ENCODE results near the gene TOP3B.

TOP3B gene, protein sequence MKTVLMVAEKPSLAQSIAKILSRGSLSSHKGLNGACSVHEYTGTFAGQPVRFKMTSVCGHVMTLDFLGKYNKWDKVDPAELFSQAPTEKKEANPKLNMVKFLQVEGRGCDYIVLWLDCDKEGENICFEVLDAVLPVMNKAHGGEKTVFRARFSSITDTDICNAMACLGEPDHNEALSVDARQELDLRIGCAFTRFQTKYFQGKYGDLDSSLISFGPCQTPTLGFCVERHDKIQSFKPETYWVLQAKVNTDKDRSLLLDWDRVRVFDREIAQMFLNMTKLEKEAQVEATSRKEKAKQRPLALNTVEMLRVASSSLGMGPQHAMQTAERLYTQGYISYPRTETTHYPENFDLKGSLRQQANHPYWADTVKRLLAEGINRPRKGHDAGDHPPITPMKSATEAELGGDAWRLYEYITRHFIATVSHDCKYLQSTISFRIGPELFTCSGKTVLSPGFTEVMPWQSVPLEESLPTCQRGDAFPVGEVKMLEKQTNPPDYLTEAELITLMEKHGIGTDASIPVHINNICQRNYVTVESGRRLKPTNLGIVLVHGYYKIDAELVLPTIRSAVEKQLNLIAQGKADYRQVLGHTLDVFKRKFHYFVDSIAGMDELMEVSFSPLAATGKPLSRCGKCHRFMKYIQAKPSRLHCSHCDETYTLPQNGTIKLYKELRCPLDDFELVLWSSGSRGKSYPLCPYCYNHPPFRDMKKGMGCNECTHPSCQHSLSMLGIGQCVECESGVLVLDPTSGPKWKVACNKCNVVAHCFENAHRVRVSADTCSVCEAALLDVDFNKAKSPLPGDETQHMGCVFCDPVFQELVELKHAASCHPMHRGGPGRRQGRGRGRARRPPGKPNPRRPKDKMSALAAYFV

DNA sequence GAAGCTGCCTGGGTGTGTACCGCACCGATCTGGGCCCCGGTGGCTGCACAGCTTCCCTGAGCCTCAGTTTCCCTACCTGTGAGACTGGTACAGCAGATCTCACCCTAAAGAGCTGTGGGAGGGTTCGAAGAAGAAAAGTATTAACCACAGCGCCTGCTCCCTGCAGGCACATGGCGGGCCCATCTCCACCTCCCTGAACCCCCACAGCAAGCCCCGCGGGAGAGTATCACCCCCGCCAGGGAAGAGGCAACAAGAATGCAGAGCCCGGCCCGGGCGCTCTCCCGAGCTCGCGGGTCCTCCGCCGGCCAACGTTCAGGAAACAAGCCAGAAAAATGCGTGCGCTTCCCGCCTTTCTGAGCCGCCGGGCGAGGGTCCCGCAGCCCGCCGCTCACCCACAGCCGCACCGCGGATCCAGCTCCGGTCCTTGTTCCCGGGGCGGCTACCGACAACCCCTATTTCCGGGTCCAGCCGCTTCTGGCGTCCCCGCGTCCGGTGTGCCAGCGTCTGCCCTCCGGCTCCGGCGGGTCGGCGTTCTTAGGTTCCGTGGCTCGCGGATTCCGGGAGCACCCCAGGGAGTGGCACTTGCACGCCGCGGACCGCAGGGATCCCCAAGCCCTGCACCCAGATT lies at the start of gene TOP3B:
Gene TOP3B (minus strand): TSS at position 450 of the 628 bp plus-strand sequence. CDS start 7,078 bp downstream, outside the sequence.
- peak; percentile 2 to 84 (median 68) for DNase-seq

DNA sequence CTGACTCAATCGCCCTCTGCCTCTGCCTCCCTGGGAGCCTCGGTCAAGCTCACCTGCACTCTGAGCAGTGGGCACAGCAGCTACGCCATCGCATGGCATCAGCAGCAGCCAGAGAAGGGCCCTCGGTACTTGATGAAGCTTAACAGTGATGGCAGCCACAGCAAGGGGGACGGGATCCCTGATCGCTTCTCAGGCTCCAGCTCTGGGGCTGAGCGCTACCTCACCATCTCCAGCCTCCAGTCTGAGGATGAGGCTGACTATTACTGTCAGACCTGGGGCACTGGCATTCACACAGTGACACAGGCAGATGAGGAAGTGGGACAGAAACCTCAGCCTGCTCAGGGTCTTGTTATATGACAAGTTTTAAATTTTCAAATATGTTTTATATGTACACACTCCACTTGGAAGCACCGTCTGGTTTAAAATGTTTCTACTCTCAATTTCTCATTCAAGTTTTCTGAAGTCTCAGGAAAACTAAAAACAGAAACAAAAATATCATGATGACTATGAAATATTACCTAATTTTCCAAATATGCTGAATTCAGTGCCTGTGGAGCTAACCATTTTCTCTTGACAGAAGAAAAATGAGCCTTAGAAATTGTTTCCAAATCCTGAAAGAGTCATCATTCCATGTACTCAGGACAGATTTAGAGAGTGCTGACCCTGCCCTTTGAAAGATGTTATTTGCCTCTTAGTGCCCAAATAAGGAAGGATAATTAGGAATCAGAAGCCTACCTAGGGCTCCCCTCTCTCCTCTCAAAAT lies 48.8 kb upstream of the TOP3B start:
- DNase-seq, result no peak

DNA sequence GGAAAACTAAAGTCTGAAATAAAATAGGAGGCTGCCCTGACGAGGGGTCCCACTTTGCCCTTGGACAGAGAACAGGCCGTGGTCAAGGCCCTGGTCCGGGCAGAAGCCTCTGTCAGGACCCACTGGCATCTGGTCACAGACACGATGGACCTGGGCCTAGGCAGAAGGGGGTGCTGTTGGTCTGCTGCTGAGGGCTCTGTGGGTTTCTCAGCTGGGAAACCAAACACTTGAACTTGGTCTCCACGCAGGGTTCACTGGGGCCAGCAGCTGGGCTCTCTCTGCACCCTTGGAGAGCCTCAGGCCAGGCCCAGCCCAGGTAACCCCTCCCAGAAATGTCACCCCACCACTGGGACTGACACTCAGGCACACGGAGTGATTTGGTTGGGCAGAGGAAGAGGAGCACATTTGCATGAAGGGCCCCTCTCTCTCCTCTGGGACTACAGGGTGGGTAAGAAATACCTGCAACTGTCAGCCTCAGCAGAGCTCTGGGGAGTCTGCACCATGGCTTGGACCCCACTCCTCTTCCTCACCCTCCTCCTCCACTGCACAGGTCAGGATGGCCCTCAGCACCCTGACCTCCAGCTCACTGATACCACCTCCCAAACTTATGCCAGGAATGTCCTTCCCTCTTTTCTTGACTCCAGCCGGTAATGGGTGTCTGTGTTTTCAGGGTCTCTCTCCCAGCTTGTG lies 48.1 kb upstream of the TOP3B start:
- DNase-seq, result no peak

DNA sequence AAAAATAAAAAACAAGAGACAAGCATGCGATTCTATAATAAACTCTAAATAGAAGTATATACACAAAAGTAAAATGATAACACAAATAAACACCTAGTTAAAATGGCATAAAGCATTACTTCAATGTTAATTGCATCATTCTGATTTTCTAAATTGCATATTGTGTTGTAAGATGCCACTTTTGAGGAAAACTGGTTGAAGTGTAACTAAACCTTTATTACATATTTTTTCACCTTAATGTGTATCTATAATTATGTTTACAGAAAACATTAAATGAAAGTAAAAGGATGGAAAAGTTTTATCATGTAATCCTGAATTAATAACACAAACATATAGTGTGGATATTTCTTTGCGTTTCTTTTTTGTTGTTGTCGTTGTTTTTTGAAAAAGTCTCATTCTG lies 45.4 kb upstream of the TOP3B start:
- no peak for DNase-seq

DNA sequence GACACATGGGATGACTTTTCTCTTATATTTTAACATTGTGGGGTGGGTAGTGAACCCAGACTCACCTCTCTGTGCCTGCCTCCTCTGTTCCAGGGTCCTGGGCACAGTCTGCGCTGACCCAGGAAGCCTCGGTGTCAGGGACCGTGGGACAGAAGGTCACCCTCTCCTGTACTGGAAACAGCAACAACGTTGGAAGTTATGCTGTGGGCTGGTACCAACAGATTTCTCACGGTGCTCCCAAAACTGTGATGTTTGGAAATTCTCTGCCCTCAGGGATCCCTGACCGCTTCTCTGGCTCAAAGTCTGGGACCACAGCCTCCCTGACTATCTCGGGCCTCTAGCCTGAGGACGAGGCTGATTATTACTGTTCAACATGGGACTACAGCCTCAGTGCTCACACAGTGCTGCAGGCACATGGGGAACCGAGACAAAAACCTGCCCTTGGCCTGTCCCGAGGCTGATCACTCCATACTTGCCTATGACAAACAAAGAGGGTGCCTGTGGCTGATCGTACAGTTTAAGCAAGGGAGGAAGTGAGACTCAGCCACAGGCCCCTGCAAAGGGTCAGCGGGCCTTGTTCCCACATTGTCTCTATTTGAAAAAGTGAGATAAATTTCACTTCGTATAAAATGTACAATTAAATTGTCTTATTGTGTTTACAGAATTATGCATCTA lies 43.7 kb upstream of the TOP3B start:
- no peak for DNase-seq

DNA sequence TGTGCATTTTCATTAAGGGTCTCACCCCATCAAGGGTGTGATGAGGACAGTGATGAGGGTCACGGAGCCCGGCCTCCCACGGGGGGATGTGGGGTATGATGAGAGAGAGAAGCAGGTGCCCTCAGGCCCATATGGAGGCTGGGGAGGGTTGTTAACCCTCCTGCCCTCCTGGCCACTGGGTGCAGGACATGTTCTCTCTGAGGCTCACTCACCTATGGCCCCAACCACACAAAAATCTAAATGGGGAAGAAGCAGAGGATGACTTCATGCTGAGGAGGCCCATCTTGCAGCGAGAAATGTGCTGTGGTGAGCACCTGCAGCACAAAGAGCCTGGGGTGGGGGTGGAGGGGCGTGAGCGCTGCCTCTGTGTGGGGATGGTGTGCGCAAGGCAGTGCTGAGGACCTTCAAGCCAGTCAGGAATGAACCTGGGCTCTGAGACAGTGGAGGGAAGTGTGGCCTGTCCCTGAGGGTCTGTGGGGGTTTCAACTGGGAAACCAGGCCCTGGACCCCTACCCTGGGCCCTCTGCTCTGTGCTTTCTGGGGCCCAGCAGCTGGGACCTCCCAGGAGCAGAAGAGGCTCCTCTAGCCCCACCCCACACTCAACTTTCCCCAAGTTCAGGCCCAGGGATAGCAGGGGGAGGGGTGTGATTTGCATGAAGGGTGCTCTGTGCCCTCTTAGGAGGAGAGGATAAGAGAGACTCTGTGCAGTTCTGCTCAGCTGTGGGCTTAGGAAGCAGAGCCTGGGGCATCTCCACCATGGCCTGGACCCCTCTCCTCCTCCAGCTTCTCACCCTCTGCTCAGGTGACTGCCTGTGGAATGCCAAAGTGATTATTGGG lies 43.0 kb upstream of the TOP3B start:
- no peak for DNase-seq

DNA sequence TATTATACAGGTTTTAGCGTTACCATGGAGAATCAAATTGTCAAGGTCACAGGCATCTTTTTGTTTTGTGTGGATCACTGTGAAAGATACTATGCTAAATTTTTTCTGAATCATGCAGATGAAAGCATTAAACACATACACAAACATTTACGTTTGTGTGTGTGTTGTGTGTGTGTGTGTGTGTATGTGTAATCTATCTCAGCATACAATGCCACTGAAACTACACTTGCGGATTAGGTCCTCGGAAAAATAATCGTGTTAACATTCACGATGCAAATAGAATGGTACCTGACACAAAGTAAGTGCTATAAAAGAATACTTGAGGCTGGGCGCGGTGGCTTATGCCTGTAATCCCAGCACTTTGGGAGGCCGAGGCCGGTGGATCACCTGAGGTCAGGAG lies 41.9 kb upstream of the TOP3B start:
- no peak for DNase-seq

DNA sequence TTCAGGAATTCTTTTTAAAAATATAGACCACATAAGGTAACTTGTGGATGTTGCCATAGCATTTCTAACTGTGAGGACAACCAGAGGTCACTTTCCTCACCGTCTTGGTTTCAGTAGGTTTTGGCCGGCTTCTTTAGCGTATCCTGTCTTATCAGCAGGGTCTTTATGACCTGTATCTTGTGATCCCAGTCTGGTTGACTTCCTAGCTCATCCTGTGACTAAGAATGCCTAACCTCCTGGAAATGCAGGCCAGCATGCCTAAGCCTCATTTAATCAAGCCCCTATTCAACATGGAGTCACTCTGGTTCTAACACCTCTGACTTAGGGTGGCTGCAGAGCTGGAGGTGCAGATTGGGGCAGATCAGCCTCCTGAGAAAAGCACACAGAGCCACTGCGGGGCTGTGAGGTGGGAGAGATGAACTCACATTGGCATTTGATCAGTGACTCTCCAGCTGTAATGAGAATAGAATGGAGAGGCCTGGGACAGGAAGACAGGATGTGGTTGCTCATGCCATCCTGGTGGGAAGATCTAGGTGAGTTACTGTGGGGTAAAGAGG lies 41.1 kb upstream of the TOP3B start:
- no peak for DNase-seq

DNA sequence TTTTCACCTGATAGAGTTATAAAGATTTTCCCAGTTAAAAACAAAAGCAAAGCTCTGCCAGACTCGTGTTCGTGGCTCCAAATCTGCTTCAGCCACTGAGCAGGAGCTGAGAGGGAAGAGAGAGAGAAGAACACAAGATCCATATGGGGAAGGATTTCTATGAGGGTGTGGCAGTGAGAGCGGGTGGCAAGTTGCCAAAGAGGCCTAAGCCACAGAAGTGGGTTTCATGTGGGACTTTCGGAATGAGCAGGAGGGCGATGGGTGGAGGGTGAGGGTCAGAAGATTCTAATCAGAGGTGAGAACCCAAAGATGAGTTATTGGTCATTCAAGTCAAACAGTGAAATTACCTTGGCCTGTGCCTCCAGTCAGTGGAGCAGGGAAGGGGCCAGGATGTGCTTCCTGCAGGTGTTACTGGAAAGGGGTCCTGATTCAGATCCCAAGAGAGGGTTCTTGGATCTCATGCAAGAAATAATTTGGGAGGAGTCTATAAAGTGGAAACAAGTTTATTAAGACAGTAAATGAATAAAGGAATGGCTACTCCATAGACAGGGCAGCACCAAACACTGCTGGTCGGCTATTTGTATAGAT lies 40.5 kb upstream of the TOP3B start:
- DNase-seq, result no peak

DNA sequence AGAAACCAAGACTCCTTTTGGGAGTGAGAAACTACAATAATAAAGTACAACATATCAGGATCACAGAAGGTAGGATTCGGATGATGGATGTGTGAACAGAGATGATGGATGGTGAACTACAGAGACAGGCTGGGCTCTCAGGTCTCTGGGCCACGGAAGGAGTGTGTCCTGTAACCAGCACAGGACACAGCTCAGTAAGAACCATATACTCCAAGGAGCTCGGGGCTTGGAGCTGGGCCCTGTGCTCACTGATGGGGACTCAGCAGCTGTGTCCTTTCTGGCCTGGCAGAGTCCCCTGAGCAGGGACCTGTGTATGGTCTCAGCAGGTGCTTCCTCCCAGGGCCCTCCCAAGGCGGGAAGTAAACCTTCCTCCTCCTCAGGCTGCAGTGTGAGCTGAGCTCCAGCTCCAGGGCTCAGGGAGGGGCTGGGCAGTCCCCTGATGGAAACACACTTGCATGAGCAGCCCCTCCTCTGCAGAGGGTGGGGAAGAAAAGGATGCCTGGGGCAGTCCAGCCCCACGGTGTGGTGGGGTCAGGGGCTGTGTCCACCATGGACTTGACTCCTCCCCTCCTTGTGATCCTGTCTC lies 39.8 kb upstream of the TOP3B start:
- no peak for DNase-seq

DNA sequence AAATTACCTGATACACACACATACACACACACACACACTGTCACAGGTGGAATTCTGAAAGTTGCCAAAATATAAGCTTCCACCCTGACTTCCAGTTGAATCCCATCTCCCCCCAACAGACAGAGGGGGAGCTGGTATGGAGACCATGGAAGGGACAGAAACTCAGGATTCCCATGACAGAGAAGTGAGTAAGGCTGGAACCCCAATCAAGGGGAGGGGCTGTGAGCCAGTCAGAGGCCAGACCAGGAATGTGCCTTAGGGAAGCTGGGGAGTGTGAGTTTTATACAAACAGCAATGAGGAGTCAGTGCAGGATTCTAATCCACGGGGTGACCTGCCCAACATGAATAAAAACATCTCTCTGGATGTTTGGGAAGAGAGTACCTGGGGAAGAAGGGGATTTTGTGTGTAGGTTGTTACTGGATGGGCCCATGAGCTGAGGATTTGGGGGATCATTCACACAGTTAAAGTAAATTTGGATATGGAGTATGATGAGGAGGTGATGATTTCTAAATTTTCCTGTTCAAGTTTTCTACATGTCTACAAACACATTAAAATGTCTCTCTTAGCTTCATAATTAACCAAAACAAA lies 38.7 kb upstream of the TOP3B start:
- DNase-seq, result no peak

DNA sequence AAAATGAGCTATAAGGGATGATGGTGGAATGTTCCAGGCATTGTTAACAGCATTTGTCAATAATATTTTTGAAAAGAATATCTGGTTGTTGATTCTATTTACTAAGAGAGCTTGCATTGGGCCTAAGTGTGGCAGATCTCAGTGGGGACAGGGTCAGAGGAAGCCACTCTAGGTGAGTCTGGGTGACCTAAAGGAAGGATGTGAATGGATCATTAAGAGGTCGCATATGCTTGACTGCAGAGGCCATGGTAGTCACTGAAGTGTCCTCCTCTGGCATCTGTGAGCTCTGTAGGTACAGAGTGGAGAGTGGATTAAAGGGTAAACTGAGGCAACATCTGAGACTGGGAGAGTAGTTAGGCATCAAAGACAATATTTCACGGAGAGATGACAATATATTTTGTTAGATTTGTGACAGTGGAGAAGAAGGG lies 37.9 kb upstream of the TOP3B start:
- no peak for DNase-seq

DNA sequence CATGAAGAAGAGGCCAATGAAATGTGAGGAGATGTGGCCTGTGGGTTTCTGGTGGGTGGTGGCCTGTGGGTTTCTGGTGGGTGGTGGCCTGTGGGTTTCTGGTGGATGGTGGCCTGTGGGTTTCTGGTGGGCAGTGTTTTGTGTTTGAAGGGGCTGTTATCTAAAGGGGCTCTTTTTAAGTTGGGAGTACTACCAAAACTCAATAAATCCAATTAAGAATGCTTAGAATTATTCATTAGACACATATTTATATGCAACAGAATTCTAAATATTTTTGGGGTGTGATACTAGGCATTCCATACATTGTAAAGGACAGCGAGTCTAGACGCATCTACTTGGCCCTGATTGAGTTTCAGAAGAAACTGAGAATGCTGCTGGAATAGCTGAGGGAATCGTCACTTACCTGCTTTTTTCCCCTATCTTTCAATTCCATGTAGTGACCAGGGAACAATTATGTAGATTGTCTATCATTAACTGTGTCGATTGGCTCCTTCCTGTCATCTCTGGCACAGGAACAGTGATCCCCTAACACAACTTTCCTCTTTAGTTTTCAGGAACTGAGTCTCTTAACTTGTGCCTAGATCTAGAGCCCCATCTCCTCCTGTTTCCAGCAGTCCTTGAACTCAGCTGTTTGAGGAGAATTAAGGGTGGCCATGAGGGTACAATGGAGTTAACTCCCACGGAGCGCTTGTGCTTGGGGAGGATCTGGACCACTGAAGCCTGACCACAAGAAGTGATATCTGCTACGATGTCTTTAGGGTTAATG lies 37.3 kb upstream of the TOP3B start:
- no peak for DNase-seq

DNA sequence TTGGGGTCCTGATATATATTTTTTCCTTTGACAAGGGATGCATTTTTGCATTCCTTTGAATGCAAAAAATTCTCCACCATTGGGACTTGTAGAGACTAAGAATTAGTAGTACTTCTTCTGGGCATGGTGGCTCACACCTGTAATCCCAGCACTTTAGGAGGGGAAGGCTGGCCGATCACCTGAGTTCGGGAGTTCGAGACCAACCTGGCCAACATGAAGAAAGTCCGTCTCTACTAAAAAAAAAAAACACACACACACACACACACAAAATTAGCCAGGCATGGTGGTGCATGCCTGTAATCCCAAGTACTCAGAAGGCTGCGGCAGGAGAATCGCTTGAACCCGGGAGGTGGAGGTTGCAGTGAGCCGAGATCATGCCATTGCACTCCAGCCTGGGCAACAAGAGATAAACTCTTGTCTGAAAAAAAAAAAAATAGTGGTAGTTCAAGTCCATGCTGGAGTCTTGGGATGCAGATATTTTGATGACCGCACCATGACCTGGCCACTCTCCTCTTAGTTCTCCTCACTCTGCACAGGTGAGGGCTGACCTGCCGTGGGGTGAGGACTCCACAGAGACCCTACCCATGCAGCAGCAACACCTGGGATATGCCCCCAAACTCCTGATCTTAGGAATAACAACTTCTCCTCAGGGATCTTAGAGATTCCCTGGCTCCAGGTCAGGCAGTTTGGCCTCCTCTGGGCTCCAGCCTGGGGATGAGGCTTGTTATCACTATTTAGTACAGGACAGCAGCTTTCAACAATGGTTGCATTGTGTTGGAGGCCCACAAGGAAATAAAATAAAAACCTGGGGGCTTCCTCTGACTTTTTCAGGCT lies 36.5 kb upstream of the TOP3B start:
- no peak for DNase-seq

DNA sequence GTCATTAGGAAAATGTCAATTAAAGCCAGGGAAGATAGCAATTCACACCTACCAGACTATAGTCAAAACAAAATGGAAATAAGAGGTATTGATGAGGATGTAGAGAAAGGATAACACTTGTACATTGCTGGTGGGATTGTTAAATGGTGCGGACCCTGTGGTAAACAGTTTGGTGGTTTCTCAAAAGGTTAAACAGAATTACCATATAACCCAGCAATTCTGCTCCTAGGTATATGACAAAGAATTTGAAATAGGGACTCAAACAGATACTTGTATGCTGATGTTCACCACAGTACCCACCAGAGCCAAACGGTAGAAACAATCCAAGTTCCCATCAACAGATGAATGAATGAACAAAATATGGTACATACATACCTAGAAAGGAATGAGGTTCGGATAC lies 33.0 kb upstream of the TOP3B start:
- no peak for DNase-seq

DNA sequence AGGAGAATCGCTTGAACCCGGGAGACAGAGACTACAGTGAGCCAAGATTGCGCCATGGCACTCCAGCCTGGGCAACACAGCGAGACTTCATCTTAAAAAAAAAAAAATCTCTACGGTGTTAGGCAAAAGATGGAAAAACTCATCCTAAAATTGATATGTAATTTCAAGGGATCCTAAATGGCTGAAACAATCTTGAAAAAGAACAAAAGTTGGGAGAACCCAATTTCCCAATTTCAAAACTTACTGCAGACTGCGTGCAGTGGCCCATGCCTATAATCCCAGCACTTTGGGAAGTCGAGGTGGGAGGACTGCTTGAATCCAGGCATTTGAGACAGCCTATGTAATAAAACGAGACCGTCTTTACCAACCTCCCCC lies 31.7 kb upstream of the TOP3B start:
- no peak for DNase-seq

Measured in C1 segment of cervical spinal cord (tissue), 14 donors.